ENCODE measurements around the gene TAC1. TPM values are rescaled to one million over a fixed set of nuclear protein-coding genes. Genes with fewer than 3 reads are reported as not detected.

Gene TAC1
- total and polyA plus RNA-seq, 2 of the 4 experiments (the other 2 are of a cell fraction), result not detected

Other genes with a start within 250 kb of the TAC1 start
- gene ASNS, start 140.3 kb downstream of the TAC1 start, total RNA-seq (2012; rRNA removed), result 39.2 and 39.4 TPM in 2 replicates
- 25.4 and 36.6 TPM in 2 replicates for gene ASNS, start 140.3 kb downstream of the TAC1 start, polyA plus RNA-seq (2012; rRNA removed)